Measurements from ENCODE around the gene DHX16.

DNA sequence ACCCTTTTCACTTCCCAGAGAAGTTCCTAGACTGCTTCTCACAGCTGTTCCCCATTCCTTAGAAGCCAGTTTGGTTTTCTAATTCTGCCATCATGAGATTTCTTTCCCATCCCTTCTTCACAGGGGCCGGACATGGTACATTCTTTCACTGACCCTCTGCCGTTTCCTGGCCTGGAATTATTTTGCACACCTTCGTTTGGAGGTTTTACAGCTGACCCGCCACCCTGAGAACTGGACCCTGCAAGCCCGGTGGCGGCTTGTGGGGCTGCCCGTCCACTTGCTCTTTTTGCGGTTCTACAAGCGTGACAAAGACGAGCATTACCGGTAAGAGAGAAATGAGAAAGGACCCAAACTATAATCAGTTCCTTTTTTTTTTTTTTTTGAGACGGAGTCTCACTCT lies 21.7 kb downstream of the DHX16 start:
- TF ChIP-seq, protein P1, sequence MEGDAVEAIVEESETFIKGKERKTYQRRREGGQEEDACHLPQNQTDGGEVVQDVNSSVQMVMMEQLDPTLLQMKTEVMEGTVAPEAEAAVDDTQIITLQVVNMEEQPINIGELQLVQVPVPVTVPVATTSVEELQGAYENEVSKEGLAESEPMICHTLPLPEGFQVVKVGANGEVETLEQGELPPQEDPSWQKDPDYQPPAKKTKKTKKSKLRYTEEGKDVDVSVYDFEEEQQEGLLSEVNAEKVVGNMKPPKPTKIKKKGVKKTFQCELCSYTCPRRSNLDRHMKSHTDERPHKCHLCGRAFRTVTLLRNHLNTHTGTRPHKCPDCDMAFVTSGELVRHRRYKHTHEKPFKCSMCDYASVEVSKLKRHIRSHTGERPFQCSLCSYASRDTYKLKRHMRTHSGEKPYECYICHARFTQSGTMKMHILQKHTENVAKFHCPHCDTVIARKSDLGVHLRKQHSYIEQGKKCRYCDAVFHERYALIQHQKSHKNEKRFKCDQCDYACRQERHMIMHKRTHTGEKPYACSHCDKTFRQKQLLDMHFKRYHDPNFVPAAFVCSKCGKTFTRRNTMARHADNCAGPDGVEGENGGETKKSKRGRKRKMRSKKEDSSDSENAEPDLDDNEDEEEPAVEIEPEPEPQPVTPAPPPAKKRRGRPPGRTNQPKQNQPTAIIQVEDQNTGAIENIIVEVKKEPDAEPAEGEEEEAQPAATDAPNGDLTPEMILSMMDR (IDR thresholded peaks at IDR 0.05): no peak
- TF ChIP-seq EZH2phosphoT487 (IDR thresholded peaks at IDR 0.05): no peak

Data from neural progenitor cell (in vitro differentiated cells).